Smooth muscle cell (in vitro differentiated cells): ENCODE data around the gene MYCBPAP. TPM values are rescaled to one million over a fixed set of nuclear protein-coding genes. Genes with fewer than 3 reads are reported as not detected.
A peak's percentile ranks its signal among the peaks of the same experiment; 100 is the strongest.

ENCODE experiments used
- DNase-seq: peaks from one replicate; lab custom pipeline; 2025; ENCODE audit not compliant: unreplicated experiment; lab: John Stamatoyannopoulos, UW
- H2AFZ ChIP-seq: fragments of 200-600 bp; sonication (generic); 2 replicates; pipeline ENCODE4 v1.6.0; 2016; ENCODE audit warnings: antibody characterized with exemption, low read depth, mild to moderate bottlenecking
- H3F3A ChIP-seq: fragments of 200-600 bp; sonication (generic); 2 replicates; pipeline ENCODE4 v1.6.0; 2017; ENCODE audit warnings: antibody characterized with exemption, low read depth
- H3K27ac ChIP-seq: fragments of 200-600 bp; sonication (generic); 2 replicates; pipeline ENCODE4 v1.5.1; 2016; ENCODE audit warnings: low read depth, mild to moderate bottlenecking
- H3K27me3 ChIP-seq: fragments of 200-600 bp; sonication (generic); 2 replicates; pipeline ENCODE4 v1.6.1; 2016; ENCODE audit warnings: low read depth, mild to moderate bottlenecking
- H3K36me3 ChIP-seq: fragments of 200-600 bp; sonication (generic); 2 replicates; pipeline ENCODE4 v1.5.1; 2016; ENCODE audit warnings: low read depth
- H3K4me1 ChIP-seq: fragments of 200-600 bp; sonication (generic); 2 replicates; pipeline ENCODE4 v1.5.1; 2016; ENCODE audit warnings: low read depth
- H3K4me2 ChIP-seq: fragments of 200-600 bp; sonication (generic); 2 replicates; pipeline ENCODE4 v1.6.0; 2016; ENCODE audit warnings: mild to moderate bottlenecking
- H3K4me3 ChIP-seq: fragments of 200-600 bp; sonication (generic); 2 replicates; pipeline ENCODE4 v1.5.1; 2016; ENCODE audit warnings: mild to moderate bottlenecking
- H3K79me2 ChIP-seq: fragments of 200-600 bp; sonication (generic); 2 replicates; pipeline ENCODE4 v1.6.0; 2016; ENCODE audit warnings: low read depth, mild to moderate bottlenecking
- H3K9ac ChIP-seq: fragments of 200-600 bp; sonication (generic); 2 replicates; pipeline ENCODE4 v1.6.0; 2016; ENCODE audit warnings: low read depth
- H3K9me3 ChIP-seq: fragments of 200-600 bp; sonication (generic); replicated peaks from 2 replicates; pipeline ENCODE4 v1.5.1; 2016; ENCODE audit warnings: low read depth
- H4K20me1 ChIP-seq: fragments of 200-600 bp; sonication (generic); 2 replicates; pipeline ENCODE4 v1.6.0; 2016; ENCODE audit warnings: low read depth
- CTCF ChIP-seq: fragments of 200-600 bp; sonication (generic); IDR thresholded peaks from 2 replicates; pipeline ENCODE4 v1.5.1; 2017; ENCODE audit warnings: borderline replicate concordance, mild to moderate bottlenecking, antibody characterized with exemption; ENCODE audit not compliant: insufficient read depth, poor library complexity, severe bottlenecking
- WGBS: methylation state at CpG from one replicate; pipeline ENCODE4 v1.1.7; 2016; ENCODE audit warnings: low lambda C conversion rate; 5-methylcytosine and 5-hydroxymethylcytosine counted together
- polyA plus RNA-seq: library from polyadenylated mRNA; unstranded; fragments of >200 nt; fragmentation: Nextera tagmentation; extraction: Ambion mirVana; gene quantifications from 2 replicates; pipeline ENCODE4 v1.2.1, GENCODE V29; 2016
- total RNA-seq: library from RNA; depleted of rRNA; stranded (reverse); fragments of >200 nt; gene quantifications from 2 replicates; pipeline ENCODE4 v1.2.3, GENCODE V29; 2014

The MYCBPAP gene
- total RNA-seq (0.18 and 0.90 TPM in 2 replicates), polyA plus RNA-seq (0.97 and 1.4 TPM in 2 replicates)

- Histone ChIP-seq H3K79me2 (no peaks in the 10 kb centered on the region), H3K27ac (peak within 1 kb of the TSS; percentile 59), H3K9me3 (no peaks in the 10 kb centered on the region), H3K27me3 (no peaks in the 10 kb centered on the region), H3K4me3 (peak within 1 kb of the TSS; percentile 65), H4K20me1 (no peaks in the 10 kb centered on the region), H3K36me3 (no peaks in the 10 kb centered on the region), H2AFZ (peak within 1 kb of the TSS; percentile 96), H3F3A (peaks cover 13% of the 10 kb centered on the region), H3K4me2 (peak within 1 kb of the TSS; percentile 89), H3K9ac (peak within 1 kb of the TSS; percentile 78), H3K4me1 (peaks cover 25% of the 10 kb centered on the region)
- DNase-seq: peak; percentile 55
- TF ChIP-seq CTCF: no peak
- 13% methylated on average over 42 of the region's 66 CpGs for WGBS
Observed at GRCh38 chr17:50507871-50508572, at the start of gene MYCBPAP. Gene MYCBPAP, plus strand, starts transcription at chr17:50508439. Its CDS starts 236 bp downstream, at chr17:50508675.

- no peaks in the 10 kb centered on the region for H3K9me3 ChIP-seq
- H3K9ac ChIP-seq: no peak overlapping the region
- DNase-seq: no peak
- H2AFZ ChIP-seq: no peak overlapping the region
- 68% methylated on average over 16 of the region's 16 CpGs for WGBS
- no peak overlapping the region for H3K4me3 ChIP-seq
- no peaks in the 10 kb centered on the region for H3K27me3 ChIP-seq
- no peaks in the 10 kb centered on the region for H3K4me1 ChIP-seq
- no peaks in the 10 kb centered on the region for H3F3A ChIP-seq
- no peaks in the 10 kb centered on the region for H3K79me2 ChIP-seq
- H3K36me3 ChIP-seq: no peaks in the 10 kb centered on the region
- no peak for TF ChIP-seq CTCF
- H3K27ac ChIP-seq: no peak overlapping the region
- no peak overlapping the region for H3K4me2 ChIP-seq
- H4K20me1 ChIP-seq: peaks cover 20% of the 10 kb centered on the region
Observed at GRCh38 chr17:50458701-50459676, 49.2 kb upstream of the MYCBPAP start.

DNA sequence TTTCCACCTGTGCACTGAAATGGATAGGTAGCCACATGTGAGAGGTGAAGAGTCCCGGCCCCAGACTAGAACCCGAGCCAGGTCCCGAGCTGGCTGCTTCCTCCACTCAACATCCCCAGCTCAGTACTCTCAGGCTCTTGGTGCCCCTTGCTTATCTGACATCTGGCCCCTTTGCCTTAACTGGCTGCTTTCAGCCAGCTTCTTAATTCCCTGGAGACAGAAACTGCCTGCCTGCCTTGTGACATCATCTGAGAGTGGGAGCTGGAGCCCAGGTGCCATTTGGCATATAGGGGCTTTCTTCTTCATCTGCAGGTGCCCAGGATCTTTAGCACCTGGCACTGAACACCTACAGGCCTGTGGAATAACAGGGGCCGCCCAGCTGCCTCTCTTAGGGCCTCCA, 48.5 kb upstream of the MYCBPAP start:
- Histone ChIP-seq H3K4me2 (no peak overlapping the region), H3K4me3 (no peak overlapping the region), H3K9me3 (no peaks in the 10 kb centered on the region), H3K27me3 (no peaks in the 10 kb centered on the region), H2AFZ (no peak overlapping the region), H4K20me1 (peaks cover 20% of the 10 kb centered on the region), H3K27ac (no peak overlapping the region), H3F3A (no peaks in the 10 kb centered on the region), H3K4me1 (no peaks in the 10 kb centered on the region), H3K36me3 (no peaks in the 10 kb centered on the region), H3K79me2 (no peaks in the 10 kb centered on the region), H3K9ac (no peak overlapping the region)
- TF ChIP-seq CTCF: no peak
- WGBS: 89% methylated on average over 4 of the region's 4 CpGs
- DNase-seq: no peak
